ENCODE results near the gene TBC1D5.
"Not testable (repeated sequence)": the region's sequence is repeated elsewhere in the genome, so short reads cannot be mapped to it uniquely, and the experiment has no call there.

Gene TBC1D5

DNA sequence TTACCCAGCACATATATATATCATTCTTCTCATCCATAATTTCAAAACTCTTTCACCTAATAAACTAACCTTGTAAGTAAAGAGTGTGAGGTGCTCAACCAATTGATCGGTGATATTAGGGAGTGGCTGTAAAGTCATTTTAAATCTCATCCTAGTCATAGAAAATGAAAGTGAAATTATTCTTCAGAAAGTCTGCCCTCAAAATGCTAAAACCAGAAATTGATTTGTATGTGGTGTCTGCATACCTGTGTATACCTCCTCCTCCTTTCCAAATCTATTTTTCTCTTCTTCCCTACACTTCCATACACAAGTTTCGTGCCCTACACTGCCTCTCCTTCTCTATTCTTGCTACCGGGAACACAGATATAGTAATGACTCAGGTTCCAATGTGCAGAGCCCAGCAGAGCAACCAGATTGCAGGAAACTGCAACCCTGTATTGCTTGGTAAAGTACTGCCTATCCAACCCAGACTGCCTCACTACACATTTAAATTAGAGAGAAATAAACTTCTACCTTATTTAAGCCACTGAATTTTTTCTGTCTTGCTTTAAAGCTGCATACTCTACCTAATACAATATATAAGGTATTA is 7.4 kb upstream of the TBC1D5 start:
- DNase-seq (ENCODE audit: low spot score), result no peak

DNA sequence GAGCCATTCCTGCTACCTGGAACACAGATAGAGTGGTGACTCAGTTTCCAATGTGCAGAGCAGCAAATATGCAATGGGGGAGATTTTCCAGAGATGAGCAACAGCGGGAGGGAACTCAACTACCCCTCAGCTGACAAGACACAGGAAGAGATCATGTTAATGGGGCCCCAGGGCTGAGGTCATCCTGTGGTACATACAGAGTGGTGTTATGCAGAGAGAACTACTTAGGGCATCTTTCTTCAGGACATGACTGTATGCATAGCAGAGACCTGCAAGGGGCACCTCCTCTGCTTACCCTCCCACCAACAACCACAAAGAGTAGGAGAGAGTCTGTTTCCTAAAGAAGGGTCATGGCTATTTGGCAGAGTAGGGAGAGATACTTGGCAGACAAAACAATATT is 6.8 kb upstream of the TBC1D5 start:
- DNase-seq (ENCODE audit: low spot score), result no peak

DNA sequence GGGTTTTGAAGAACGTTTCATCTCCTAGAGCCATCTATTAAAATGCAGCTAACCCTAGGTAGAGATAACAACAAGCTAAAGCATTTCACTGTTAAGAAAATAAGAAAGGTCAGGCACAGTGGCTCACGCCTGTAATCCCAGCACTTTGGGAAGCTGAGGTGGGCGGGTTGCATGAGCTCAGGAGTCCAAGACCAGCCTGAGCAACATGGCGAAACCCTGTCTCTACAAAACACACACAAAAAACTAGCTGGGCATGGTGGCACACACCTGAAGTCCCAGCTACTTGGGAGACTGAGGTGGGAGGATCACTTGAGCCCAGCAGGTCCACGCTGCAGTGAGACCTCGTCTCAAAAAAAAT is 5.4 kb upstream of the TBC1D5 start:
- DNase-seq (ENCODE audit: low spot score), result no peak

DNA sequence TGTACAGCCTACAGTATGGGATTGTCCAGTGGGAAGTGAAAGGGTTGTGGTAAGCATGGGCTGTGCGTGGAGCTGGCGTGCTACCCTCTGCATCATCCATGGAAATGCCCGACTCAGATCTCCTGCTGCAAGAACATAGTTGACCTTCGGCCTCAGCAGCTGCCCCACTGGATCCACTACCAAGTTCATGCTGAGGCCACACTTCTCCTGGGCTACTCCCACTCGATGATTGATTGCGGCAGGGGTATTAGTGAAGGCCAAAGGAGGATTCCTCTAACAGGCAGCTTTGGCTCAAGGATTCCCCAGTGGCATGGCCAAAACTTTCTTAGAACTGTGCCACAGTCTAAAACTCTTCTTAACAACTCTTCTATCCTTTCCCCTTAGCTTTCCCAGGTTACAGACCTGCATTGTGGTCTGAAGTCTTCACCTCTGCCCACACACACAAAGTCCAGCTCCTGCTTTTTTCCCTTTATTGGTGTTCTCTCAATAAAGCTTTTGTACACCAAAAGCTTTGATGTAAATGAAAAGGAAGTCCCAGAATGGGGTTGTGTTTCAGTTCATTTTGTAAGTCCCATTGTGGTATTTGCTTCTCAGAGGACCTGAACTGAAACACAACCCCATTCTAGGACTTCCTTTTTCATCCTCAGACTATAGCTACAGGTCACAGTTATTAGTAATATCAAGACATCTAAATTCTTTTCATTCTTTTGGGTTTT is 4.9 kb upstream of the TBC1D5 start:
- peak; percentile 50 for DNase-seq (ENCODE audit: low spot score)

DNA sequence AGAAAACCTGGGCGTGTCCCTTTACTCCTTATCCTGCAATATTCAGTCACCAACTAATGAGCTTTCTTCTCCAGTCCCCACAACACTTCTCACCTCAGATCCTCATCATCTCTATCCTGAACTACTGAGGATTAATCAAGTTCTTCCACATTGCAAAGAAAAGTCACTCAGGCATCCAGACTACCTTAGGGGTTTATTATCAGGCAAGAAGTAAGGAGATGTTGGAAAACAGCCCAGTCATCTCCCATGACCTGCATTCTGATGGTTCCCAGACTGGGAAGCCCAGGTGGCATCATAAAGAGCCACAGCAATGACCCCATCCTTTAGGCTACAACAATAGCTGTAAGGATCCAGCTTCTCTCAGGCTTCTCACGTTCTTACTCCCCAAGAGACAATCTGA is 3.5 kb upstream of the TBC1D5 start:
- no peak for DNase-seq (ENCODE audit: low spot score)

DNA sequence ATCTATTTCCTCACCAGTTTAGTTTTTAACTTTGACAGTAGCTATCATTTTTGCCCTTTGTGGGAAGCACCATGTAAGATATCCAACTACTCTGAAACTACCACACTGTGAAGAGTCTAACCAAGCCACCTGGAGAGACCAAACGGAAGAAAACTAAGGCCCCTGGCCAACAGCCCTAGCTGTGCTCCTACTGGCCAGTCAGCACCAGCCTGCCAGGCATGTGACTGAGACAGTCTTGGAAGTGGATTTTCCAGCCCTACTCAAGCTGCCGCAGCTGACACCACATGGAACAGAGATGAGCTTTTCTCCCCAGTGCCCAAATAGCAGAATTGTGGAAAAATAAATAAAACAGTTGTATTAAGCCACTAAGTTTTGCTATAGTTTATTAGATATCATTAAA is 2.9 kb upstream of the TBC1D5 start:
- DNase-seq (ENCODE audit: low spot score), result no peak

DNA sequence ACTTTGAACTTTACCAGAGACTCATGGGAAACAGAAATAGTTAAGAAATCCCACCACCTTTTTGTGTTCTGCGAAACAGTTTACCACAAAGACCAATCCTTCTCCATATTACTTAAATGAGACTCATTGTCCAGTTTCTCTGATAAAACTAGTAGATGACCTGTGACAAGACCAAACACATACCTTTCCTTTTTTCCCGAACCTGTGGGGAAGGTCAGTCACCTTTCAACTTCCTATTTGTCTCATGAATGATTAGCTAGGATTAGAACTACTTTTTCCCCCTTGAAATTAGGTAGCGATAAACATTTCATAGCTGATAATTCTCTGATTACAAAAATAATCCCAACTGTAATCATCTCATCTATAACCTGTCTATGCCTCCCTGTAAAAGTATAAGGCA is 2.3 kb upstream of the TBC1D5 start:
- DNase-seq (ENCODE audit: low spot score), result no peak

DNA sequence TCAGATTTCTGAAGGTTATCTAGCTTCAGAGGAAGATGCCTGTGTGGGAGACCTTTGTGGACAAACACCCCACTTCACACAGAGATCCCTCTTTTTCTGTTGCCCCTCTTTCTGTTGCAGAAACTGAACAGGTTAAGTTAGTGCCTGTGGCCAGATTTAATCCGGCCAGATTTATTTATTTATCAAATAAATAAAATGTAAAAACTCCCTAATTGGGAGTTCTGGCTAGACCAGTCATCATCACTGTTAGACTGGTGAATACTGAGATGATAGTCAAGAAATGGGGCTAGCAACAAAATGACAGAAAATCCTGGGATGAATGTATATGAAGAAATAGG is 1.2 kb upstream of the TBC1D5 start:
- no peak for DNase-seq (ENCODE audit: low spot score)

DNA sequence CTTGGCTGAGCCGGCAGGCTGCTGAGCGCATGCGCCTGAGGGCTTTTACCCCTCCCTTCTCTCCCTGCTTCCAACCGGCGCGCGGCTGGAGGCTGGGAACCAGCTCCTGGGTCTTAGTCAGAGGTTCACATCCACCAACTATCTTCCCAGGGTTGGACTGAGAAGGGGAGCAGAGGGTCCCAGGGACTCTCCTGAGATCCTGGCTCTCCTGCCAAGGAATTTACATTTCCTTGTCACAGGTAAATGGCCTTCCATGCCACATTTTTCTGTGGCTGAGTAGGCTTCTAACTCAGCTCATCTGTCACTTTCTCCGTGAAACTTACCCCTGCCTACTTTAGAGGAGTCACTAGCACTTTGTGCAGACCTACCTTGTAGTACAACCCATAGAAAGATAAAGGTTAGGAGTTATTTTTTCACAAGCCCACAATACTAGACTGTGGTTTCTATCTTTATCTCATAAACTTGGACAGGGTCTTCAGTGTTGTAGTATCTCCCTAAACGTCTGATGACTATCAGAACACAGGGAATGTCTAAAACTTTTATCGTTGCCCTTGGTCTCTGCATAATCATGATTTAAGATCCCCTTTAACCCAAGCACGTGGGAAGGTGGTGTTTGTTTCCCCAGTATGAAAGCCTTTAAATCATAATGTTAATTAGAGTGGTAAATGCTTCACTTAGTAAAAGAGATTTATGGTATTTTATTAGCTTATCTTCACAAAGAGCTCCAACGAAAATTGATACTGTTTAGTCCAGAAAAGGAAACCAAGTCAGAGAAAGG is 638 bp upstream of the TBC1D5 start:
- no peak for DNase-seq (ENCODE audit: low spot score)

DNA sequence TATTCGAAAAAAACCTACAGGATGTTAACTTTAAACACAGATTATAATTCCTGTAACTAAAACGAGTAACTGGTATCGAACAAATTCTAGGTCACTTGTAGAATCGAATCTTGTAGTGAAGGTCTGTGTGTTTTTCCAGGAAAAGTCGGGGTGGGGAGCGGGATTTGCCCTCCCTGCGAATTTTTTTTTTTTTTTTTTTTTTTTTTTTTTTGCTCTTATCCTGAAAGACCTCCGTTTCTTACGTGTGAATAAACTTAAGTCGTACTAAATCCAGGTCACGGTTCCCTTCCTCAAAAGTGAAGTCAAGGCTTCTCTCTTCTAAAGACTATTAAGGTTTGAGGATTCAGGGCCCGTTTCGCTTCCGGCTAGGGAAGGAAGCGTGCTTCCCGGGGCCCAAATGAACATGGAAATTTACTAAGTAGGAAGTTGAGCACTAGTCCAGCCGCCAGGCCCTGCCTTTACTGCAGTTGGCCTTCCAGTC is 770 bp downstream of the TBC1D5 start:
- no peak for DNase-seq (ENCODE audit: low spot score)

DNA sequence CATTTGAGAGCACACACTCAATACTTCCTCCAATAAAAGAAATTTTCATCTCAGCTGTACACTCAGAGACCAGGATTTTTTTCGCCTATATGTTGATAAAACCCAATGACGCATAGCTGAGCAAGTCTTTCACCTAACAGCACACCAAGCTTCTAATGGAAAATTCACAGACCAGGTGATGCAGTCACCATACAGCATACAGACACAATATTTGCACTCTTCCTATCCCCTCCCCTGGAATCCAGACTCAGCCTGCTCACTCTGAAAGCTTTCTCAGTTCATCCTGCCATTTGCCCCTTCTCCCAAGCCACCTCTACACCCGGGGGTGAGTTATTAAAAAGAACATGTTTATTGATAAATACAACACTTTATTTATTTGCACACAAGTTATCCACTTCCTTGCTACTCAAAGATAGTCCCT is 1.7 kb downstream of the TBC1D5 start:
- DNase-seq (ENCODE audit: low spot score), result peak; percentile 27

DNA sequence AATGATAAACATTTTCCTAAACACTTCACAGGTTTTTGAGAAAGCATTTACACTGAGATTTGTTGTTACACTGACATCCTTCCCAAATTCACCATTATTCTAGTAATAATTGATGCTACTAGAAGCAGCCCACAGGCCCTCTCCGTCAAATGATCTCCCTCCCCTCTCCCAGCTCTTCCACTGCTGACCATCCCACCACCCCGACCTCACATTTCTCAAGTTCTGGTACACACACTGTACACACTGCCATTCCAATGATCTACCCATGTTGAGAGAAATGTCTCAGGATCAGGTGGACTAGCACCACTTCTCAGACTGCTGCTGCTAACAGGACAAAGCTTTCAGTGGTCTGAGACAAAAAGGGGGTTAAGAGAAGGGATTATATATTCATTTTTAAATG is 3.5 kb downstream of the TBC1D5 start:
- no peak for DNase-seq (ENCODE audit: low spot score)

DNA sequence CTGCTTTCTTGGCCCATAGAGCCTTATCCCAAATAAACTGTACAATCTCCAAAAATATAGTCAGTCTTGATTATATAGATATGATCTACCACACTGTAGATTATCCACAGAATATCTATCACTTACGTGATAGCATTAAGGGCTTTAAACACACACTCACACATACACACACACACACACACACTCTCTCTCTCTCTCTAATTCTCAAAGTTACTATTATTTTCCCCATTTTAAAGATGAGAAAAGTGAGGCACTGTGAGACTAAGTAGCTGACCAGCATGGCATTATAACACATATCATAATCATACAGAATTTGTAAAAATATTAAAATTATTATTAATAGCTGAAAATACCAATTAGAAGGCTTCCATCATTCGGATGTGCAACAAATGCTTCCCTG is 4.2 kb downstream of the TBC1D5 start:
- DNase-seq (ENCODE audit: low spot score), result no peak

DNA sequence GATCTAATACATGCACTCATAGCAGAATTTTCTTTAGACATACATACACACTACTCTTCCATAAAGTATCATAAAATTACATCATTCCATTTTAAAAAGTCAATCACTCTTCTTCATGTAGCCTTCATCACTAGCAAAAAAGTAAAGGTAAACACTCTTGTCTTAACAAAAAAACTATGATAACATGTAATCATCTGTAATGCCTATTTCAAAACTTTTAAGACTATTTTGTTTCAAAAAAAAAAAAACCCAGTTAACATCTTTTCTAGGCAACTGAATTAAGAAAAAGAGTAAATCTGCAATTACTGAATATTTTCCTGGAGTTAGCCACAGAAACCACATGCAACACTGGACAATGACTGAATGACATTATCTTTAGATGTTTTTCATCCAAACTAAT is 4.8 kb downstream of the TBC1D5 start:
- DNase-seq (ENCODE audit: low spot score), result no peak

DNA sequence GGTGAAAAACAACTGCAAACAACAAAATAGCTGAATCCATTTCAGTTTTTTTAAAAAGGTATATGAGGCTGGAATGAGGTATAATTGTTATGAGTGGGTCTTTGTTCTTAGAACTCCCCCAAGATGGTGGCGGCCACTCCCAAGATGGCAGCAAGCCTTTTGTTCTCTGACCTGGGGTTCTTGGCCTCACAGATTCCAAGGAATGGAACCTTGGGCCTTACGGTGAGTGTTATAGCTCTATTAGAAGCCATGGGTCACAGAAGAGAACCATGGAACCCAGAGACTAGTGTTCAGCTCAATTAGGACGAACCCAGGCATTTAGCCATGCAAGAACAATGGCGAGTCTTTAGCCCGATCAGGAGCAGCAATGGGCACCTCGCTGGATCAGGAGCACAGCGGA is 7.1 kb downstream of the TBC1D5 start:
- not testable (repeated sequence) for DNase-seq (ENCODE audit: low spot score)

DNA sequence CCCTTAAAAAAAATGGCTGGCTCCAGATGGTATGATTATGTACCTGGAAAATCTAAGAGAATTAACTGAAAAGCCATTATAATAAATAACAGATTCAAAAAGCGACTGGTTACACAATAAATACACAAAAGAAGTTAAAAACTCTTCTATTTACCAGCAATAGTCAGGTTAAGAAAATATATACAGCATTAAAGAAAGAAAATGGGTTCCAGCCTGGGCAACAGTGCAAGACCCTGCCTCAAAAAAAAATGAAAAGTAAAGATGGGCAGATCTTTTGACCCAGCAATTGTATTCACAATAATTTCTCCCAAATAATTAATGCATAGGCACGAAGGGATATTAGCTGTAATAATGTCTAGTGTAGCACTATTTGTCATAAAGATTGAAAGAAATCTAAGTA is 8.7 kb downstream of the TBC1D5 start:
- DNase-seq (ENCODE audit: low spot score), result no peak

DNA sequence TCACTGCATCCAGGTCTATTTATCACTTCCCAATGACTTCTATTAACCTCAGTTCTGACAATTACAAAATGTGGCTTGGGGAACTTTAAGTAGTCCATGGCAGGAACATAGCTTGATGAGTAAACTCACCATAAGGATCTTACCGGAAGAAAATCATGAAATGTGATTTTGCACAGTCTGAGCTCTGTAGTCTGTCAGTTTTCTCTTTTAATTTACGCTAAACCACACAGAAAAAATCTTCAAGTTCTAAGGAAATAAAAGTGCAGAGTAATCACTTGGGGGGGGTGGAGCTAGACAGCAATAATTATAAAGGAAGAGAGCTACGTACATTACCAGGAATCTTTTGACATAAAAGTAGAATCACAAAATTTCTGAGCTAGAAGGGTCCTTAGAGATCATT is 9.2 kb downstream of the TBC1D5 start:
- no peak for DNase-seq (ENCODE audit: low spot score)

DNA sequence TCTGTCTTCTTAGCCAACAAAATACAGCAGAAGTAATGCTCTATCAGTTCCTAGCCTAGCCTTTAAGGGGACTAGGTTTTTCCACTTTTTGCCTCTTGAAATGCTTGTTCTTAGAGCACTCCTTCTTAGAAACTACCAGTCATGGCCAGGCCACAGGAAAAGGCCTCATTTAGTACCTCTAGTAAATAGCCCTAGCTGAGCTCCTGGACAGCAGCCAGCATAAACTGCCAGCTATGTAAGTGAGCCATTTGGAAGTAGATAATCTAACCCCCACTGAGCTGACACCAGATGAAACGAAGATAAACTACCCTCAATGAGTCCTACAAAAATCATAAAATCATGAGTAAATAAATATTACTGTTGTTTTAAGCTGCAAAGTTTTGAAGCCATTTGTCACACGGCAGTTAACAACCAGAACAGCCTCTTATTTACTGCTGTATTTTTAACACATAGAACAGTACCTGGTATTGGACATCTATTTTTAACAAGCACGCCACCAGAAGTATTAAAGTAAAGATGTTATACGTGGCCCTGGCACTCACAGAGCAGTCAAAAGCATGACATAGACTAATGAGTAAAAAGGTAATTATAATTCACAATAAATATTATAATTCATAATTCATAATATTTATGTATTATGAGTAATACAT is 12.0 kb downstream of the TBC1D5 start:
- no peak for DNase-seq (ENCODE audit: low spot score)

DNA sequence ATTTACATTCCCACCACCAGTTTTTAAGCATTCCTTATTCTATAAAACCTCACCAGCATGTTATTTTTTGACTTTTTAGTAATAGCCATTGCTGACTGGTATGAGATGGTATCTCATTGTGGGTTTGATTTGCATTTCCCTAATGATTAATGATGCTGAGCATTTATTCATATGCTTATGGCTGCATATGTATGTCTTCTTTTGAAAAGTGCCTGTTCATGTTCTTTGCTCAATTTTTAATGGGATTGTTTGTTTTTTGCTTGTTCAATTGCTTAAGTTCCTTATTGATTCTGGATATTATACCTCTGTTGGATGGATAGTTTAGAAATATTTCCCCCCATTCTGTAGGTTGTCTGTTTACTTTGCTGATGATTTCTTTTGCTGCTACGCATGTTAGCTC is 16.1 kb downstream of the TBC1D5 start:
- no peak for DNase-seq (ENCODE audit: low spot score)

DNA sequence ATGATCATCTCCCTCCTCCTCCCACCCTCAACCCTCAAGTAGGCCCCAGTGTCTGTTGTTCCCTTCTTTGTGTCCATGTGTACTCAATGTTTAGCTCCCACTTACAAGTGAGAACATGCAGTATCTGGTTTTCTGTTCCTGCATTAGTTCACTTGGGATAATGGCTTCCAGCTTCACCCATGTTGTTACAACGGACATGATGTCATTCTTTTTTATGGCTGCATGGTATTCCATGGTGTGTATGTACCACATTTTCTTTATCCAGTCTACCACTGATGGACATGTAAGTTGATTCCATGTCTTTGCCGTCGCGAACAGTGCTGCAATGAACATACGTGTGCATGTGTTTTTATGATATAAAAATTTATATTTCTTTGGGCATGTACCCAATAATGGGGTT is 16.6 kb downstream of the TBC1D5 start:
- not testable (repeated sequence) for DNase-seq (ENCODE audit: low spot score)

DNA sequence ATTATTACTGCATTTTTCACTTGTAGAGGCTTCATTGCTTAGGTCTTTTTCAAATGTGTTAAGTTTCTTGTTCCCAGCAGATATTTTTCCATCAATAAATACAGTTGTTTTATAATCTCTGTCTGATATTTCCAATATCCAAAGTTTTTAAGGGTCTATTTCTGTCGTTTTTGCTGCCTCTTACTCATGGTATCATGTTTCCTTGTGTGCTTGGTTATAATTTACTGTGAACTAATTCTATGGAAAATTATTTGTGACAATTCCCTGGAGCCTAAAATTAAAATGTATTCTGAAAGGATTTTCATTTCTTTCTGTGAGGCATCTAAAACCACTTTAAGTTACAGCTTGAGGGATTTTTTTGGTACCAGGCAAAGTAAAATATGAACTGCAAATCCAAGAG is 17.5 kb downstream of the TBC1D5 start:
- DNase-seq (ENCODE audit: low spot score), result no peak

DNA sequence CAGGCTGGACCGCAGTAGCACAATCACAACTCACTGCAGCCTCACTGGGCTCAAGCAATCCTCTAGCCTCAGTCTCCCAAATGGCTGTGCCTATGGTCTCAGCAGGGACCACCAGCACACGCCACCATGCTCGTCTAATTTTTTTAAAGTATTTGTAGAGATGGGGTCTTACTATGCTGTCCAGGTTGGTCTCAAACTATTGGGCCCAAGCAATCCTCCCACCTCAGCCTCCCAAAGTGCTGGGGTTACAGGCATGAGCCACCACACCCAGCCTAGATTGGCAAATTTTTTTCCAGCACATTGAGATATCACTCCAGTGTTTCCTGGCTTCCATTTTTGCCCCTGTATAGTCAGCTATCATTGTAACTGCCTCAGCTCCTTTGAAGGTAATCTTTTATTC is 18.3 kb downstream of the TBC1D5 start:
- DNase-seq (ENCODE audit: low spot score), result no peak

DNA sequence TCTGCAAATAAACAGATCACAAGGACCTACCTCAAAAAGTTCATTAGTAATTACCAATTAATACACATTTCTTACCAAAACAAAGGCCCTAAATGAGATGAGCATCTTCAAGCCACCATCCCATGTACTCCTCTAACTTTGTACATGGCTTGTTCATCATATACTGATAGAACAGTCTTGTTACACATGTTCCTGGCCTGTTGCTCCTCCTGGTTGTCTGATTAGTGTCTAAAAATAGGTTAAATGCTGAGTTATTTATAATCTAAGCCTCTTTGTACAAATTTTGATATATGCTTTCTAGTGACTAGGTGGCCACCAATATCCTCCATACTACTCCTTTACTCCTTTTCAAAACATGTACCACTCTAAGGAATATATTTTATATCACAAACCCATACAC is 25.0 kb downstream of the TBC1D5 start:
- DNase-seq (ENCODE audit: low spot score), result no peak

Data from germinal center (tissue), 1 donor.